ENCODE measurements around the gene SCAMP4. TPM values are rescaled to one million over a fixed set of nuclear protein-coding genes. Genes with fewer than 3 reads are reported as not detected.
A peak's percentile ranks its signal among the peaks of the same experiment; 100 is the strongest.

The SCAMP4 gene
- total and polyA plus RNA-seq, 9 of the 15 experiments (the other 6 are each of a cell fraction or from before 2014, with no cell fraction given): 0.81 to 45.9 (median 12.8) TPM

DNA sequence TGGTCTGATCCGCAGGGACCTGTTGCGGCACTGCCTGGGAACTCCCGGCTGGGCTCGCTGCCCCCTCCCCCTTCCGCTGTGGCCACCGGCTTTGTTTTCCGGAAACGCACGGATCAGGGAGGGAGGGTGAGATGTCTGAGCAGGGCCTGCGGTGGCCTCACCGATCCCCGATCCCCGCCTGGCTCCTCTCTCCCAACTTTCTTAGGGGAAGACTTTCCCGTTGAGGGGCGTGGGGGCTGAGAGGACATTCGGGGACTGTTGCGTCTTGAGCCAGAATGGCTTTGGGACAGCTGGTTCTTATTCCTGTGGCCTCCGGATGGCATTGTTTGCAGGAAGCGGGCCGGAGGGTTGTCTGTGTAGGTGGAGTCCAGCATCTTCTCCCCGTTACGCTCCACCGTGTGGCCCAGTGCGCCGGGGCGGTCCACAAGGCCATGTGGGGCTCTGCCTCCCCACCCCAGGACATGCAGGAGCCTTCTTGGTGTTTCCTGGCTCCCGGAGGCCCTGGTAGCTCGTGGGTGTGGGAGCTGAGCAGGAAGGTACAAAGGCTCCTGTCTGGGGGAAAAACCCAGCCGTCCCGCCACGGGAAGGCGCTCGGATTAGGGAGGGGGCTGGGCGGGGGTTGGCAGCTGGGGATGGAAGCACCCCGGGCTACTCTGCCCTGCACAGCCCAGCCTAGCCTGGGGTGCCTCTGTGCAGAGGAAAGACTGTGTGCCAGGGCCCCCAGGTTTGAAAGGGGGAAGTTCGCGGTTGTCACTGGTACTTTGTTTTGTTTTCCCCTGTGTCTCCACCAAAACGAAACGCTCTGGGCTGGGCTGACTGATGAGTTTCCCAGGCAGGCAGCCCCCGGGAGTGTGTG lies 37.1 kb downstream of the SCAMP4 start:
- DNase-seq (ENCODE audit: extremely low read depth in 1 of 4, low spot score in 3 of 4) (peak in 3 of 4 experiments; percentile 52 to 86 (median 83)), ATAC-seq (peak; percentile 85), FAIRE-seq (peak; percentile 89)
- no peaks in the 10 kb centered on the region for H3K27me3 ChIP-seq (ENCODE audit: control insufficient read depth in 2 of 2, insufficient read depth in 2 of 2, low read length in 2 of 2)
- H3K27ac ChIP-seq (ENCODE audit: extremely low read depth, low read depth, low read length): peak overlapping the region; percentile 85
- peaks cover 68% of the 10 kb centered on the region for H3K79me2 ChIP-seq (ENCODE audit: control insufficient read depth, insufficient read depth, low read length)
- ChIA-PET CTCF (ENCODE audit: low intra/inter-chr PET ratio) (interaction anchor here (0.6 kb wide), 1 partner anchor 116 kb away, joined by 3 read pairs; no protein-coding TSS in a partner anchor), POLR2A (interaction anchor here (1.2 kb wide), 1 partner anchor 89 kb away, joined by 4 read pairs; no protein-coding TSS in a partner anchor)
- in situ Hi-C loops (cut with MboI): no loop called here
- peaks cover 25 to 74% of the 10 kb centered on the region in 2 experiments for H3K4me1 ChIP-seq (replicated peaks in 1 of 2; ENCODE audit: control insufficient read depth in 2 of 2, insufficient read depth in 2 of 2, low read length in 2 of 2)
- intact Hi-C loops (cut with micrococcal nuclease): no loop called here
- H3K4me2 ChIP-seq (ENCODE audit: insufficient read depth, low read length): peak overlapping the region; percentile 89
- H3K9me1 ChIP-seq (ENCODE audit: control insufficient read depth, insufficient read depth, low read length): peaks cover 5% of the 10 kb centered on the region
- H3K9ac ChIP-seq (ENCODE audit: insufficient read depth in 1 of 2, low read depth in 2 of 2, low read length in 2 of 2): peak overlapping the region; percentile 61 to 98
- 1% methylated on average over 28 of the region's 40 CpGs for WGBS (ENCODE audit: insufficient coverage, low coverage, missing lambda C conversion rate)
- peaks cover 16% of the 10 kb centered on the region; the same call in 1 of the 3 replicates for H3K36me3 ChIP-seq (ENCODE audit: control insufficient read depth, insufficient read depth, low read length)
- no peak overlapping the region for H2AFZ ChIP-seq (ENCODE audit: low read depth, low read length)
- H3K4me3 ChIP-seq: peak overlapping the region; percentile 91
- peaks cover 36% of the 10 kb centered on the region for H4K20me1 ChIP-seq (replicated peaks; ENCODE audit: control insufficient read depth, insufficient read depth, low read length)
- no peaks in the 10 kb centered on the region for H3K9me3 ChIP-seq (replicated peaks; ENCODE audit: control insufficient read depth, insufficient read depth, low read depth, low read length)
- TSS peak; percentile 60 for BruUV-seq (replicated peaks)
- TF ChIP-seq, protein P1, sequence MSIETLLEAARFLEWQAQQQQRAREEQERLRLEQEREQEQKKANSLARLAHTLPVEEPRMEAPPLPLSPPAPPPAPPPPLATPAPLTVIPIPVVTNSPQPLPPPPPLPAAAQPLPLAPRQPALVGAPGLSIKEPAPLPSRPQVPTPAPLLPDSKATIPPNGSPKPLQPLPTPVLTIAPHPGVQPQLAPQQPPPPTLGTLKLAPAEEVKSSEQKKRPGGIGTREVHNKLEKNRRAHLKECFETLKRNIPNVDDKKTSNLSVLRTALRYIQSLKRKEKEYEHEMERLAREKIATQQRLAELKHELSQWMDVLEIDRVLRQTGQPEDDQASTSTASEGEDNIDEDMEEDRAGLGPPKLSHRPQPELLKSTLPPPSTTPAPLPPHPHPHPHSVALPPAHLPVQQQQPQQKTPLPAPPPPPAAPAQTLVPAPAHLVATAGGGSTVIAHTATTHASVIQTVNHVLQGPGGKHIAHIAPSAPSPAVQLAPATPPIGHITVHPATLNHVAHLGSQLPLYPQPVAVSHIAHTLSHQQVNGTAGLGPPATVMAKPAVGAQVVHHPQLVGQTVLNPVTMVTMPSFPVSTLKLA (conservative IDR thresholded peaks at IDR 0.05): peak; percentile 67 to 76
- TF ChIP-seq ETS2 (tag; IDR thresholded peaks at IDR 0.05; ENCODE audit: borderline replicate concordance, poor library complexity, severe bottlenecking) (no peak), RBBP5 (IDR thresholded peaks at IDR 0.05; ENCODE audit: borderline replicate concordance, insufficient read depth, low read length, poor library complexity, severe bottlenecking) (peak; percentile 62), YY1 (IDR thresholded peaks at IDR 0.05; ENCODE audit: borderline replicate concordance in 1 of 3, control insufficient read depth in 1 of 3, extremely low read depth in 1 of 3, insufficient read depth in 3 of 3, insufficient read length in 1 of 3, insufficient replicate concordance in 2 of 3, low read depth in 1 of 3, low read length in 2 of 3) (peak in 1 of 3 experiments; percentile 12), SPI1 (IDR thresholded peaks at IDR 0.05; ENCODE audit: borderline replicate concordance, low read depth, low read length) (peak; percentile 22; the same call in 1 of the 2 replicates), GABPA (tag; conservative IDR thresholded peaks at IDR 0.05; ENCODE audit: low read depth) (peak; percentile 79)

All from K562 (cell line).